Gastrocnemius medialis (tissue), 4 donors: ENCODE results near the gene RIN3. TPM values are rescaled to one million over a fixed set of nuclear protein-coding genes. Genes with fewer than 3 reads are reported as not detected.

Experiments
- ATAC-seq, 2 donors: fragments of 150-250 bp; one replicate each; pipeline ENCODE4 v1.9.1; 2016
- DNase-seq, 2 donors: peaks; one replicate each; pipeline ENCODE4 v3.0.0-alpha.2; 2019
- H3K27ac ChIP-seq, 4 donors: fragments of 200-600 bp; sonication (generic); 1 replicate in 1 of 4; 2 replicates in 3 of 4; pipeline ENCODE4 v1.5.1; 2016 to 2018; ENCODE audit warnings: mild to moderate bottlenecking in 2 of 4, moderate library complexity in 1 of 4
- H3K27me3 ChIP-seq, 3 donors: fragments of 200-600 bp; sonication (generic) in 2 of 3; 1 replicate in 1 of 3; 2 replicates in 2 of 3; pipeline versions ENCODE4 v1.5.1 to v1.6.0; 2016 to 2019; ENCODE audit warnings: mild to moderate bottlenecking in 1 of 3, moderate library complexity in 1 of 3
- H3K36me3 ChIP-seq, 2 donors: fragments of 200-600 bp; sonication (generic) in 1 of 2; one replicate each; pipeline ENCODE4 v1.5.1; 2017 to 2018
- H3K4me1 ChIP-seq, 2 donors: fragments of 200-600 bp; sonication (generic) in 1 of 2; one replicate each; pipeline ENCODE4 v1.5.1; 2016 to 2017; ENCODE audit warnings: mild to moderate bottlenecking in 2 of 2
- H3K4me3 ChIP-seq, 4 donors: fragments of 200-600 bp; sonication (generic) in 3 of 4; 1 replicate in 1 of 4; 2 replicates in 3 of 4; pipeline ENCODE4 v1.5.1; 2016 to 2019; ENCODE audit warnings: mild to moderate bottlenecking in 2 of 4
- H3K9me3 ChIP-seq, 3 donors: fragments of 200-600 bp; sonication (generic) in 2 of 3; 1 replicate in 1 of 3; 2 replicates in 2 of 3; pipeline ENCODE4 v1.5.1; 2016 to 2019
- CTCF ChIP-seq, 5 experiments: fragments of 450-650 bp in 3 of 5; fragments of 200-600 bp in 2 of 5; sonication (generic) in 2 of 5; IDR thresholded peaks in 4 of 5; conservative IDR thresholded peaks in 1 of 5; 1 replicate in 4 of 5; 2 replicates in 1 of 5; pipeline ENCODE4 v1.5.1; 2016 to 2019; ENCODE audit warnings: antibody characterized with exemption in 5 of 5, mild to moderate bottlenecking in 3 of 5, moderate library complexity in 3 of 5
- POLR2A ChIP-seq, 2 donors: fragments of 450-650 bp; IDR thresholded peaks; one replicate each; pipeline ENCODE4 v1.6.1; 2017; ENCODE audit warnings: antibody characterized with exemption in 2 of 2, mild to moderate bottlenecking in 2 of 2, moderate library complexity in 2 of 2
- in situ Hi-C, 4 donors: fragments of 200-750 bp; cut with MboI; loops; one replicate each; pipeline versions ENCODE4 v1.15.0 to v1.8.0; 2017; ENCODE audit warnings: low sequenced_read_pairs in 4 of 4
- intact Hi-C: fragments of 100-400 bp; cut with DNase I; formaldehyde crosslinking; loops from one replicate; pipeline ENCODE4 v1.15.1; 2023; ENCODE audit warnings: low total_unique reads
- total RNA-seq, 4 donors: library from RNA; depleted of rRNA; stranded (reverse); fragments of >200 nt; gene quantifications; one replicate each; pipeline versions ENCODE4 v1.1.0 to v1.2.3, GENCODE V29; 2016

Gene RIN3
- total RNA-seq, 4 donors from 2014 or later = 2.1 to 3.7 (median 2.6) TPM

GRCh38 chr14:92683041-92683440 lies 169.5 kb downstream of the RIN3 start:
- in situ Hi-C loops = no loop called here
- H3K4me3 ChIP-seq = no peak overlapping the region
- no peaks in the 10 kb centered on the region for H3K4me1 ChIP-seq
- no peak overlapping the region for H3K27ac ChIP-seq
- intact Hi-C loops = no loop called here
- TF ChIP-seq CTCF (IDR thresholded peaks at IDR 0.05 in 4 of 5, conservative IDR thresholded peaks at IDR 0.05 in 1 of 5) (no peak), POLR2A (IDR thresholded peaks at IDR 0.05) (no peak)
- no peaks in the 10 kb centered on the region for H3K9me3 ChIP-seq
- H3K36me3 ChIP-seq = no peaks in the 10 kb centered on the region
- peaks cover 0 to 3% (median 0%) of the 10 kb centered on the region in 3 donors for H3K27me3 ChIP-seq
- ATAC-seq = no peak
- DNase-seq = no peak

GRCh38 chr14:92684801-92685560 lies 171.4 kb downstream of the RIN3 start:
- ATAC-seq (no peak), DNase-seq (no peak)
- peaks cover 0 to 3% (median 0%) of the 10 kb centered on the region in 3 donors for H3K27me3 ChIP-seq
- no peak overlapping the region for H3K4me3 ChIP-seq
- in situ Hi-C loops (no loop called here), intact Hi-C loops (no loop called here)
- H3K27ac ChIP-seq = no peak overlapping the region
- TF ChIP-seq POLR2A (IDR thresholded peaks at IDR 0.05) = no peak
- no peak for TF ChIP-seq CTCF (IDR thresholded peaks at IDR 0.05 in 4 of 5, conservative IDR thresholded peaks at IDR 0.05 in 1 of 5)
- H3K36me3 ChIP-seq = no peaks in the 10 kb centered on the region
- no peaks in the 10 kb centered on the region for H3K4me1 ChIP-seq
- no peaks in the 10 kb centered on the region for H3K9me3 ChIP-seq

- Histone ChIP-seq H3K27ac (no peak overlapping the region), H3K4me1 (no peaks in the 10 kb centered on the region), H3K9me3 (no peaks in the 10 kb centered on the region), H3K36me3 (no peaks in the 10 kb centered on the region), H3K4me3 (no peak overlapping the region), H3K27me3 (peaks cover 0 to 3% (median 0%) of the 10 kb centered on the region in 3 donors)
- no peak for DNase-seq
- TF ChIP-seq POLR2A (IDR thresholded peaks at IDR 0.05) (no peak), CTCF (IDR thresholded peaks at IDR 0.05 in 4 of 5, conservative IDR thresholded peaks at IDR 0.05 in 1 of 5) (no peak)
- ATAC-seq = no peak
- intact Hi-C loops = no loop called here
- in situ Hi-C loops = no loop called here
These were observed 172.3 kb downstream of the RIN3 start for GRCh38 chr14:92685784-92686355.

GRCh38 chr14:92686411-92686899 lies 172.9 kb downstream of the RIN3 start:
- Histone ChIP-seq H3K36me3 (no peaks in the 10 kb centered on the region), H3K9me3 (no peaks in the 10 kb centered on the region), H3K27me3 (peaks cover 0 to 3% (median 0%) of the 10 kb centered on the region in 3 donors), H3K27ac (no peak overlapping the region), H3K4me1 (no peaks in the 10 kb centered on the region), H3K4me3 (peak overlapping the region in 1 of 4 donors; percentile 40)
- DNase-seq (no peak), ATAC-seq (no peak)
- in situ Hi-C loops = no loop called here
- intact Hi-C loops = no loop called here
- no peak for TF ChIP-seq POLR2A (IDR thresholded peaks at IDR 0.05)
- TF ChIP-seq CTCF (IDR thresholded peaks at IDR 0.05 in 4 of 5, conservative IDR thresholded peaks at IDR 0.05 in 1 of 5) = no peak
